Neural cell (in vitro differentiated cells): Measurements from ENCODE around the gene IGSF9B.

Experiments used
- CTCF ChIP-seq: fragments of 450-650 bp; IDR thresholded peaks from 2 replicates; pipeline ENCODE4 v1.5.1; 2014; ENCODE audit warnings: antibody characterized with exemption, mild to moderate bottlenecking, moderate library complexity; ENCODE audit not compliant: poor library complexity, severe bottlenecking
- EZH2 ChIP-seq: fragments of 200-600, 300-800 bp; shearing (Covaris generic), sonication (generic); IDR thresholded peaks from 2 replicates; pipeline ENCODE4 v1.6.1; 2014; ENCODE audit warnings: antibody characterized with exemption, low read length, borderline replicate concordance, mild to moderate bottlenecking; ENCODE audit not compliant: insufficient read depth, poor library complexity, severe bottlenecking
- POLR2AphosphoS5 ChIP-seq: IDR thresholded peaks from 2 replicates; pipeline ENCODE4 v1.6.1; 2012
- RAD21 ChIP-seq: fragments of 450-650 bp; conservative IDR thresholded peaks from 2 replicates; pipeline ENCODE4 v1.6.1; 2014; ENCODE audit warnings: antibody characterized with exemption, mild to moderate bottlenecking, moderate library complexity
- SMC3 ChIP-seq: fragments of 450-650 bp; conservative IDR thresholded peaks from 2 replicates; pipeline ENCODE4 v1.6.1; 2014; ENCODE audit warnings: antibody characterized with exemption, mild to moderate bottlenecking, moderate library complexity; ENCODE audit not compliant: poor library complexity
- TAF1 ChIP-seq: IDR thresholded peaks from 2 replicates; pipeline ENCODE4 v1.6.1; 2012; ENCODE audit warnings: low read depth

GRCh38 chr11:133919330-133920108 is 37.2 kb downstream of the IGSF9B start:
- TF ChIP-seq CTCF, result no peak
- TF ChIP-seq TAF1, result no peak
- TF ChIP-seq POLR2AphosphoS5, result no peak
- TF ChIP-seq RAD21, result no peak
- no peak for TF ChIP-seq EZH2
- TF ChIP-seq SMC3, result no peak
